ENCODE data around the gene MYO7B. TPM values are rescaled to one million over a fixed set of nuclear protein-coding genes. Genes with fewer than 3 reads are reported as not detected.

The MYO7B gene
- total RNA-seq, 1 donor from 2014 or later, result 0.28 TPM

GRCh38 chr2:127558911-127559310, 23.4 kb downstream of the MYO7B start:
- Mint-ChIP-seq H3K27me3 (ENCODE audit: low read depth) (peaks cover 29% of the 10 kb centered on the region), H3K4me1 (no peaks in the 10 kb centered on the region), H3K27ac (ENCODE audit: unreplicated experiment) (no peak overlapping the region), H3K9me3 (no peaks in the 10 kb centered on the region), H3K4me3 (no peak overlapping the region), H3K36me3 (ENCODE audit: low read depth) (no peaks in the 10 kb centered on the region)
- TF ChIP-seq CTCF (conservative IDR thresholded peaks at IDR 0.05), result no peak
- DNase-seq (ENCODE audit: low read depth, low spot score), result no peak

GRCh38 chr2:127559454-127559853, 24.0 kb downstream of the MYO7B start:
- Mint-ChIP-seq H3K27ac (ENCODE audit: unreplicated experiment) (no peak overlapping the region), H3K4me3 (no peak overlapping the region), H3K4me1 (no peaks in the 10 kb centered on the region), H3K27me3 (ENCODE audit: low read depth) (peaks cover 29% of the 10 kb centered on the region), H3K9me3 (no peaks in the 10 kb centered on the region), H3K36me3 (ENCODE audit: low read depth) (no peaks in the 10 kb centered on the region)
- TF ChIP-seq CTCF (conservative IDR thresholded peaks at IDR 0.05), result no peak
- no peak for DNase-seq (ENCODE audit: low read depth, low spot score)

- Mint-ChIP-seq H3K27ac (ENCODE audit: unreplicated experiment) (peak overlapping the region; percentile 60), H3K36me3 (ENCODE audit: low read depth) (no peaks in the 10 kb centered on the region), H3K4me1 (no peaks in the 10 kb centered on the region), H3K27me3 (ENCODE audit: low read depth) (peaks cover 26% of the 10 kb centered on the region), H3K4me3 (no peak overlapping the region), H3K9me3 (no peaks in the 10 kb centered on the region)
- DNase-seq (ENCODE audit: low read depth, low spot score), result no peak
- no peak for TF ChIP-seq CTCF (conservative IDR thresholded peaks at IDR 0.05)
Measured at GRCh38 chr2:127560201-127560930, 24.9 kb downstream of the MYO7B start.

DNA sequence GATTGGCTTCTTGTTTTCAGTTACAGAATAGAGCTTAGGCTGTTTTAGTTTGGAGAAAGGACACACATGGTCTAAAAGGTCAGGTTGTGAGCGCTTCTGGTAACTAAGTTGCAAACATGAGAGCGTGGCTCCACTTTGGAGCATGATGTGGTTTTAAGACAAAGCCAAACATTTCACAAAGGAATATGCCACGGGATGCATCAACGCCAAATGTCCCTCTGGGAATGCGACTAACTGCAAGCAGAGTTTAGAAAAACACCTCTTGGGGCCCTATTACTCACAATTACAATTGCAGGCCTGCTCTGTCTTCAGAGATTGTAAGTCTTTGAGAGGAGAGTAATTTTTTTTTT, 25.4 kb downstream of the MYO7B start:
- no peak overlapping the region for H3K27ac Mint-ChIP-seq (ENCODE audit: unreplicated experiment)
- no peaks in the 10 kb centered on the region for H3K36me3 Mint-ChIP-seq (ENCODE audit: low read depth)
- H3K4me1 Mint-ChIP-seq, result no peaks in the 10 kb centered on the region
- no peak overlapping the region for H3K4me3 Mint-ChIP-seq
- H3K27me3 Mint-ChIP-seq (ENCODE audit: low read depth), result peaks cover 22% of the 10 kb centered on the region
- no peaks in the 10 kb centered on the region for H3K9me3 Mint-ChIP-seq
- no peak for TF ChIP-seq CTCF (conservative IDR thresholded peaks at IDR 0.05)
- no peak for DNase-seq (ENCODE audit: low read depth, low spot score)

- no peaks in the 10 kb centered on the region for H3K9me3 Mint-ChIP-seq
- H3K27ac Mint-ChIP-seq (ENCODE audit: unreplicated experiment), result no peak overlapping the region
- no peaks in the 10 kb centered on the region for H3K36me3 Mint-ChIP-seq (ENCODE audit: low read depth)
- TF ChIP-seq CTCF (conservative IDR thresholded peaks at IDR 0.05), result no peak
- no peak overlapping the region for H3K4me3 Mint-ChIP-seq
- no peaks in the 10 kb centered on the region for H3K4me1 Mint-ChIP-seq
- peaks cover 18% of the 10 kb centered on the region for H3K27me3 Mint-ChIP-seq (ENCODE audit: low read depth)
- no peak for DNase-seq (ENCODE audit: low read depth, low spot score)
Measured at GRCh38 chr2:127561371-127561770, 25.9 kb downstream of the MYO7B start.
